Measurements from ENCODE around the gene RB1.

GRCh38 chr13:48527955-48528354 lies 224.4 kb downstream of the RB1 start:
- TF ChIP-seq POLR2AphosphoS5 (IDR thresholded peaks at IDR 0.05; ENCODE audit: low read depth, low read length) (no peak), TAF1 (IDR thresholded peaks at IDR 0.05; ENCODE audit: borderline replicate concordance, insufficient read depth, low read length) (no peak), REST (IDR thresholded peaks at IDR 0.05; ENCODE audit: insufficient read depth in 1 of 2, low read depth in 2 of 2, low read length in 2 of 2) (no peak), SIN3A (IDR thresholded peaks at IDR 0.05; ENCODE audit: borderline replicate concordance, insufficient read depth, low read length) (no peak), FOXP2 (optimal IDR thresholded peaks at IDR 0.05; ENCODE audit: borderline replicate concordance, extremely low read depth, extremely low read length, insufficient read depth) (no peak)

All from PFSK-1 (cell line).